ENCODE measurements around the gene THSD7A. TPM values are rescaled to one million over a fixed set of nuclear protein-coding genes. Genes with fewer than 3 reads are reported as not detected.

THSD7A gene
- total and polyA plus RNA-seq, 2 of the 8 experiments (the other 6 are each of a cell fraction or from before 2014, with no cell fraction given) = 0.44 to 1.2 TPM

GRCh38 chr7:11539853-11540252 lies 292.1 kb downstream of the THSD7A start (continued):
- TF ChIP-seq CHD7 (IDR thresholded peaks at IDR 0.05; ENCODE audit: insufficient replicate concordance, low read length) (no peak), KDM1A (IDR thresholded peaks at IDR 0.05; ENCODE audit: borderline replicate concordance, low read length) (no peak), SUZ12 (IDR thresholded peaks at IDR 0.05; ENCODE audit: low read length) (no peak), SIN3A (conservative IDR thresholded peaks at IDR 0.05 in 1 of 2, IDR thresholded peaks at IDR 0.05 in 1 of 2; ENCODE audit: low read depth in 1 of 2, low read length in 2 of 2) (no peak), PHF8 (conservative IDR thresholded peaks at IDR 0.05; ENCODE audit: low read depth, low read length) (no peak), CREB1 (IDR thresholded peaks at IDR 0.05) (no peak)

Measured in H1 (cell line).